Fibroblast of the aortic adventitia (primary cell): ENCODE measurements around the gene RCAN1. TPM values are rescaled to one million over a fixed set of nuclear protein-coding genes. Genes with fewer than 3 reads are reported as not detected.

Experiments
- DNase-seq: peaks from one replicate; pipeline ENCODE4 v3.0.0-alpha.2; 2010; ENCODE audit warnings: low read depth
- H3K4me3 ChIP-seq: 2 replicates; pipeline ENCODE4 v1.5.1; 2011; ENCODE audit warnings: low read depth, mild to moderate bottlenecking, control low read depth, low read length, moderate library complexity
- CTCF ChIP-seq: IDR thresholded peaks from 2 replicates; pipeline ENCODE4 v1.5.1; 2011; ENCODE audit warnings: mild to moderate bottlenecking, low read length, control low read depth, inconsistent platforms; ENCODE audit not compliant: insufficient read depth
- total RNA-seq: library from RNA; depleted of rRNA; stranded (reverse); fragments of >200 nt; gene quantifications from 2 replicates; pipeline ENCODE4 v1.2.3, GENCODE V29; 2012; ENCODE audit warnings: low replicate concordance

The RCAN1 gene
- total RNA-seq, 1 donor, result 30.5 TPM

- no peak for TF ChIP-seq CTCF
- DNase-seq, result peak; percentile 56
- no peak overlapping the region for H3K4me3 ChIP-seq
These were observed 62.4 kb downstream of the RCAN1 start for GRCh38 chr21:34552360-34553098.

GRCh38 chr21:34550182-34550799, 64.6 kb downstream of the RCAN1 start:
- DNase-seq, result no peak
- TF ChIP-seq CTCF, result no peak
- H3K4me3 ChIP-seq, result no peak overlapping the region

- no peak for DNase-seq
- TF ChIP-seq CTCF, result no peak
These were observed 66.0 kb downstream of the RCAN1 start for GRCh38 chr21:34548781-34549376.

GRCh38 chr21:34546542-34546941, 68.4 kb downstream of the RCAN1 start:
- H3K4me3 ChIP-seq, result no peak overlapping the region
- no peak for TF ChIP-seq CTCF
- no peak for DNase-seq

More at GRCh38 chr21:34548781-34549376, 66.0 kb downstream of the RCAN1 start:
- no peak overlapping the region for H3K4me3 ChIP-seq

GRCh38 chr21:34545079-34545884, 69.6 kb downstream of the RCAN1 start:
- DNase-seq, result peak; percentile 91
- peak; percentile 10 for TF ChIP-seq CTCF
- no peak overlapping the region for H3K4me3 ChIP-seq

- H3K4me3 ChIP-seq, result no peak overlapping the region
- TF ChIP-seq CTCF, result peak; percentile 61
- DNase-seq, result peak; percentile 81
These were observed 70.8 kb downstream of the RCAN1 start for GRCh38 chr21:34544032-34544496.
